GM19351 (cell line): Measurements from ENCODE around the gene DIAPH1.

Source experiments
- ATAC-seq: cut with Tn5 transposase; IDR thresholded peaks from one replicate; pipeline ENCODE4 v1.9.1; 2021; ENCODE audit warnings: mild to moderate bottlenecking, moderate library complexity; ENCODE audit not compliant: unreplicated experiment

Gene DIAPH1

DNA sequence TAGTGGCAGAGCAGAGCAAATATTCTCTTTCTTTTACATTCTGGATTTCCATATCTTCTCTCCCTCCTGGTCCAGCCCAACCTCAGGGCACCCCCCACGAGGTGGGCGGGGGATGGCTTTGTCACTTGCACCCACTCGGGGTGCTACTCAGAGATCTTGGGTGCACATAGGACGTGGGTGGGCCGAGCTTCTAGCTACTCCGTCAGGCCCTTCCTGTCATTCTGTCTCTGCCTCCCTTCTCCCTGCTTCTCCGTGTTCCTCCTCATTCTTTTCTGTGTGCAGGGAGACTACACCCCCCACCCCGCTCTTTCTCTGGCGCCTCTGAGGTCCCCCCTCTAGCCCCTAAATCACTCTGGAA lies 110.4 kb downstream of the DIAPH1 start:
- no peak for ATAC-seq

DNA sequence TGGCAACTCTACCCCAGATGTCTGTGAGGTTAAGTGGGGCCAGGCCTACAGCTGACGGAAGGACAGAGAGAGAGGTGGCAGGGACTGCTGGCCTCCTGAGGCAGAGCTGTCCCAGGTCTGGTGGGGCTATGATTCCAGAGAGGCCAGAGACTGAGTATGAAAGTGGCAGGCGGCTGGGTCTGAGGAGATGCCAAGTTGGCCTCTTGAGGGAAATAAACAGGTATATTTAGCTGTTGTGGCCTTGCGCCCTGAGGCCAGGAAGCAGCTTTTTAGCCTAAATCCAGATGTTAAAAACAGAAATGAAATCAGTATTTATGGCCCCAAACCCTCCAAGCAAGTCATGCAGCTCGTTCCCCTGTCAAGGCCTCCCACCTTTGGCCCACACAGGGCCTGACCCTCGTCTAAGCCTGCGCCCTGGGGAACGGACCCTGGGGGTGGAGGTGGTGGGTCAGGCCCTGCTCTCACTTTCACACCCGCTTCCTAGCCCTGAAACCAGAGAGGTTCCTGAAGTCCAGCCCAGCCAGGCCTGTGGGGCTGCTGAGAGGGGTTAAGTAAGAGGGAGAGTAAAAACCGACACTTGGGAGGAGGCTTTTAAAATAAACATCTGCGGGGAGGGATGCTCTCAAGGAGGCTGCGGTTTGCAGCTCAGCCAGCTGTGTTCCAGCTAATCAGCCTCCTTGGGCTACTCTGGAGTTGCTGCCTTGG lies 111.3 kb downstream of the DIAPH1 start:
- peak; percentile 33 for ATAC-seq

DNA sequence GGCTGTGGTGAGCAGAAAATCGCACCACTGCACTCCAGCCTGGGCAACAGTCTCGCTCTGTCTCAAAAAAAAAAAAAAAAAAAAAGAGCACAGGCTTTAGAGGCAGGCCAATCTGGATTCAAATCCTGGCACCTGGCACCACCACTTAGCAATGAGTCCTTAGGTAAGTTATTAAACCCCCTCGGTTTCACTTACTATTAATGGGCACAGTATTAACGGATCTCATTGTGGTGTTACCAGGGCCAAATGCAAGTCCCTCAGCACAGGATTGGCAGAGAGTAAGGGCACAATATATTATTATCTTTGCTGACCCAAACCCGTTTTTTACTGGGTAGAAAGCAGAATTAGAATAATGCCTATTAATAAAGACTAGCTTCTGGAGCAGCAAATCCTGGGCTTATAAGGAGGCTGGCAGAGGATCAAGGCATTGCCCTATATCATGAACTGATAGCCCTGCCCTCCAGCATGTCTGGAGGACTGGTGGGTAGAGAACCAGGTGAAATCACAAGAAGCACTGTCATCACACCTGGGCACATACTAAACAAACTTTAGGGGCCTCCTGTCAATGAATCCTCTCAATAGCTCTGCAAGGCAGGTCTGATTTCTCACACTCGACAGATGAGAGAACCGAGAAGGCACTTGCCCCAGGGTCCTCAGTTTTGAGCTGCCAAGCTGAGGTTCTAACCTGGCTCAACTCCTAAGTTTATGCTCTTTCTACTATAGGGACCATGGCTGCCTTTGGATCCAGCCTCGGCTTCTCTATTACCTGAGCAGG lies 112.2 kb downstream of the DIAPH1 start:
- no peak for ATAC-seq

DNA sequence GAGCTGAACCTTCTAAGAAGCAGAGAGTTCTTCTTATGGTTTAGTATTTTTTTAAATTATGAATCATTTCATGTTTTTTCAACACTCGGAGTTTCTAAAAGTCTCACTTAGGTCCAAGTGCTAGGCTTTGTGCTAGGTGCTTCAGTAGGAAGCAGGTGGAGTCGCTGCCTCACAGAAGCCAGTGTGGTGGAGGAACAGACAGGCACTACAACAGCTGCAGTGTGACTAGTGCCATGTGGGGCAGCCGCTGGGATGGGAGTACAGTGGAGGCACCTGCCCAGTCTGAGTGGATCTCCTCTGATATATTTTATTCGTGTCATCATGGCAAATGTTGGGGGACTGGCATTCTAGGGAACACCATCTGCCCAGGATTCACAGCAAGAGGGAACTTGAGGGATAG lies 114.6 kb downstream of the DIAPH1 start:
- ATAC-seq: no peak

DNA sequence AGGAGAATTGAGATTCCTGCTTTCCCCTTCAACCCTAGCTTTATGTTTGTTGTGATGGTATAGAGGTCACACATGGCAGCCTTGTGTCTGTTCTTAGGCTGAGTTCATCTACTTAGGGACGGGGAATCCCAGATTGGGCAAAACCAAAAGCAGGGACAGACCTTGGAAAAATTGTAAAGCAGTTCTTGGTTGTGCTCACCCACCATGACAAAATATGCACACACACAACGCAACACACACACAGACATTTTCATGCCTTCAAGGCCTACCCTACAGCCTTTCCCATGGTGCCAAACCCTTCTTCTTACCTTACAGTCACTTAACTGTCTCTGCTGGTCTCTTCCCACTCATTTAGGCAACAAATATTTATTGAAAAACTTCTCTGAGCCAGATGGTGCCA lies 115.1 kb downstream of the DIAPH1 start:
- ATAC-seq: no peak

DNA sequence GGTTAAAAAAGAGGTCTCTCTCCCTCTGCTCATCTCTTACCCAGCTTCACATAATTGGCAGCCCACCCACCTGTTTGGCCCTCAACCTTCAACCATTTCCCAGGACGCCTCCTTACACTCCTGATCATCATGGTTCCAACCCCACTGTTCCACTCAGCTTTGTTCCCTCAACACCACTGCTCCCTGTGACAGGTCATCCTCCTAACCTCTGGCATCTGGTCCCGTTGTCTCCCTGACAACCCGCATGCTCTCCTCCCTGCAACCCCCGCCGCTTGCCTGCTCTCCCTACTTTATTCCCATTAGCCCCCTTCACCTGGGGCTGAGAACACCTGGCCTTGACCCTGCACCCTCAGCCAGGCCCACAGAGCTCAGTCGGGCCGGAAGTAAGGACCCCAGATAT lies 117.0 kb downstream of the DIAPH1 start:
- ATAC-seq: no peak

DNA sequence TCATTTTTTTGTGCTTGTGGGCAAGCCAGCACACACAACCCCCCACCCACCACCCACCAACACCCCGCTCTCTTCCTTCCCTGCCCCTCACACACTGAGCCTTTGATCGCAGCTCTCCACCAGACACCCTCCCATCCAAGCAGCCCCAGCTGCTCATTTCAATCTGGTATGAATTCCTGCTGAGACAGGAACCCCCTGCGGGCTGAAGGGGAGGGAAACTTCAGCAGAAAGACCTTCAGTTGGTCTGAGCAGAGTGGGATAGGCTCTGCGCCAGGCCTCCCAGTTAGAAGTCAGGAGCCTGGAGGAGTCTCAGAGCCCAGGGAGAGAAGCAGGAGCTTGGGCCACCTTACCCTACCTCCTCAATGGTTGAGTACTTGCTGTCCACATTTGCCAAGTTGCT lies 122.8 kb downstream of the DIAPH1 start:
- ATAC-seq: no peak

DNA sequence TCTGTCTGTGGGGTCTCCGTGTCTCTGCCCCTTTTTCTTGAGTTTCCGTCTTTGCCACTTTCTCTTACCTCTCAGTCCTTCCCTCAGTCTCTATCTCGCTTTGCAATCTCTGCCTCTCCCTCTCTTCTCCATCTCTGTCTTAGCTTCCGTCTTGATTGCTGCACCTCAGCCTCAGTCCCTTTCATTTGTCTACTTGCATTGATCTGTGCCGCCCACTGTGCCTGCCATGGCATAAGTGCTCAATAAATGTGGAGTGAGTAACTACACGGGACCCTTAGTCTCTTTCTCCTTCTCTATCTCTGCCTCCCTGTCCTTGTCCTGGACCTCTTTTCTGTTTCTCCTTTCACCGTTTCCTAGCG lies 123.4 kb downstream of the DIAPH1 start:
- ATAC-seq: no peak

DNA sequence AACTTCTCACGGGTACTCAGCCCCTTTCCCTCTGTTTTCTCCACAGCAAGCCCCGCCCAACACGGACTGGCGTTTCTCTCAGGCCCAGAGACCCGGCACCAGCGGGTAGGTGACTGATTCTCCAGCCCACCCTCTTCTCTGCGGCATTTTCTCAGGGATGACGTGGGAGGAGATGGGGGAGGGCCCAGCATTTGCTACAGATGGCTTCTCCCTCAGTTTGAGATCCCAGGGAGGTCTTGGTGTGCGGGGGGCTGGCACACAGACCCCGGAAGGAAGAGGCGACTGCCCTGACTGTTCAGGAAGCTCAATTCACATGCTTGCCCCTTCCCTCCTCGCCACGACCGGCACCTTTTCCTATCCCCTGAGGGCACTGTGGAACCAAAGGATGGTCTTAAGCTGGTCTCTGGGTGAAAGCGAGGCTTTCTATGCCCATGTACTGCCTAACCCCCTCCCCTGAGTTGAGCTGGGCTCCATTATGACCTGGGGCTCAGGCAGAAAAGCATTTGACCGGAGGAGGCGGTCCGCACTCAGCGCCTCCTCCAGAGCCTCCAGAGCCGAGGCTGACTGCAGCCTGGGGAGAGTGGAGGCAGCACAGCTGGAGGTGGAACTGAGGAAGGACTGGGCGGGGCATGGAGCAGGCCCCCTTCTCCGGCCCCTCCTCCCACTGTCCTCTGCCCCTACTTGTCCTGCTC lies 123.9 kb downstream of the DIAPH1 start:
- no peak for ATAC-seq

DNA sequence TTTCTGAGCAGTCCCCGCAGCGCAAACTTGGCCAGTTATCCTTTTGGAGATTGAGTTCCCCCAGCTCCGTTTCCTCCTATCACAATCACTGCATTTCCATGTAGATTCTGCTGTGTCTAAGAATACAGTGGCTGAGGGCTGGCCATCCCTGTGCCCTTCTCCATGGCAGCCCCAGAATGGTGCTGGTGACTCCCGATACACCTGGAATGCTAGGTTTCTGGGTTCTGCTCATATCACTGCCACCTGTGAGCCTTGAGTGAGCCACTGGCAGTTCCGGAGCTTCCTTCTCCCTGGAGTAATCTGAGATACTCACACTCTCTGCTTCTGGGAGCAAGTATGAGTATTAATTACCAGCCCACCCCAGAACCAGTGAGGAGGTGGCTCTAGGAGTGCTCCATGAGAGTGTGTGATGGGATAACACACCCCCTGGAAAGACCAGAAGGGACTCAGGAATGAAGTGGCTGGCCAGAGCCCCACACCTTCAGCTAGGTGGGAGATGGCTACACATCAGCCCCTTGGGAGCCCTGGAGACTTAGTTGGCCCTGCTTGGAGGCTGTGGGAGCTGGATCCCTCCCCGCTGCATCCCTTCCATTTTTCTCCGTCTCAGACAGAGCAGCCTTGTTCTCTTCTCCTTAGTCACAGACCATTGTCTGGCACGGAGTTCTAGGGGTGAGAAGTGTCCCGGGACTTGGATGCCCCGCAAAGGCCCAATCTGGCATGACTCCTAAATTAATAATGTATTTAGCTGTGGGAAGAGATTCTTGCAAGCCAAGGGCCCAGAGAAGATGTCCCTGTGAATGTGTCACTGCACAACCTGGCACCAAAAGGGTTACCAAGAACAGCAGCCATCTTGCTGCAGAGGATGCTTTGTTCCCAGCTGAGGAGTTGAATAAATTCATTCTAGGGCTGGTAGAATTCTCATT lies 125.0 kb downstream of the DIAPH1 start:
- ATAC-seq: no peak

DNA sequence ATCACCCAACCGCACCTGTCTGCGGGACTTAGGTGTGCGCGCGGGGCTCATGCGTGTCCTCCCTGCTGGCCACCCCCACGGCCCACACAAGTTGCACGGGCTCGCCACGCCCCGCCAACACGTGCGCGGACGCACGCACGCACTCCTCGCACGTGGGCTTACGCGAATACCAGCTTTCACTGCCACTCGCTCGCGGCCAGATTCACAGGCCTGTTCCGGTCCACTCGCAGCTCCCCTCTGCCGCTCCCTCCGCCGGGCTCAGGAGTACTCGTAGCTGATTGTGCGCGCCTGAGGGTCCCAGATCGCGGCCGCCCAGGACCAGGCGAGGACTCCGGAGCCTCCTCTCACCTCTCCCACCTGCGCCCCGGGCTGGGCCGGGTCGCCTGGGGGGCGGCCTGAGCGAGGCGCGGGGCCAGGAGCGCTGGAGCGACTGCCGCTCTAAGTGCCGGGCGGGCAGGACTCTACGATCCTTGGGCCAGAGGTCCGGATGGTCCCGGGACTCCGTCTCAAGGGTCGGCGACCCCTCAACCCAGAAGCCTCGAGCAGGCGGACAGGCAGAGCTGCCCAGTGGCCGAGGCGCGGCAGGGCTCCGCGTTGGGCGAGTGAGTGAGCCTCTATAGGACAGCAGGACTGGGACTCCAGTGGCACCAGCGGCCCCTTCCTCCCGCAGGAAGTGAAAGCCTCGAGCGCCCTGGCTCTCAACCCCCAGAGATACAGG lies 126.5 kb downstream of the DIAPH1 start:
- peak; percentile 64 for ATAC-seq

DNA sequence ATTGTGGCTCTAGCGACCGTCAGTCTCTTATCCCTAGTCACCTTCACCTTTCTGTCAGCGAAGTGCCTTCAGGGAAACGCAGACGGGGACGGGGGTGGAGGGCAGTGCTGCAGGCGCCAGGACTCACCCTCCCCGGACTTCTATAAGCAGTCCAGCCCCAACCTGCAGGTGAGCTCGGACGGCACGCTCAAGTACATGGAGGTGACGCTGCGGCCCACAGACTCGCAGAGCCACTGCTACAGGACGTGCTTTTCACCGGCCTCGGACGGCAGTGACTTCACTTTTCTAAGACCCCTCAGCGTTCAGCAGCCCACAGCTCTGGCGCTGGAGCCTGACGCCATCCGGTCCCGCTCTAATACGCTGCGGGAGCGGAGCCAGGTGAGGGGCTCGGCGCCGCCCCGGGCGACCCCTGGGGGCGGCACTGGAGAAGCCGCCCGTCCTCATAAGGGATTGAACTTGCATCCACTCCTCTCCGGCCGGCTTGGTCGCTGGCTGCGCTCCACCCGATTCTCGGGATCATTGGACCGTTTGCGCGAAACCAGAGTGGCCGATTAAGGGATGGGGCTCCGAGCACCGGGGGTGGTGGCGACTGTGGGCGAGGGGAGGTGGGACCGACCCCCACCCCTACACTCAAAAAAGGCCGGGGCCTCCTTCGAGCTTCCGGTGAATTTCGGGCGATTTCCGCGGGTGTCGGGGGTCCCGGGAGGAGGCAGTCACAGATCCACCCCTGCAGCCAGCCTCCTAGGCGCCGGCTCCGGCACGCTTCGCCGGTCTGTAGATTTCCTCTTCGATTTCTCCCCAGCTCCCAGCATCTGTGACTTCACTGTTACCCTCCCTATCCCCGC lies 127.3 kb downstream of the DIAPH1 start:
- ATAC-seq: peak; percentile 12

DNA sequence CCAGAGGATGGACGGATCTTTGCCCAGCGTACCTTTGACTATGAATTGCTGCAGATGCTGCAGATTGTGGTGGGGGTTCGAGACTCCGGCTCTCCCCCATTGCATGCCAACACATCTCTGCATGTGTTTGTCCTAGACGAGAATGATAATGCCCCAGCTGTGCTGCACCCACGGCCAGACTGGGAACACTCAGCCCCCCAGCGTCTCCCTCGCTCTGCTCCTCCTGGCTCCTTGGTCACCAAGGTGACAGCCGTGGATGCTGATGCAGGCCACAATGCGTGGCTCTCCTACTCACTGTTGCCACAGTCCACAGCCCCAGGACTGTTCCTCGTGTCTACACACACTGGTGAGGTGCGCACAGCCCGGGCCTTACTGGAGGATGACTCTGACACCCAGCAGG lies 128.0 kb downstream of the DIAPH1 start:
- no peak for ATAC-seq

DNA sequence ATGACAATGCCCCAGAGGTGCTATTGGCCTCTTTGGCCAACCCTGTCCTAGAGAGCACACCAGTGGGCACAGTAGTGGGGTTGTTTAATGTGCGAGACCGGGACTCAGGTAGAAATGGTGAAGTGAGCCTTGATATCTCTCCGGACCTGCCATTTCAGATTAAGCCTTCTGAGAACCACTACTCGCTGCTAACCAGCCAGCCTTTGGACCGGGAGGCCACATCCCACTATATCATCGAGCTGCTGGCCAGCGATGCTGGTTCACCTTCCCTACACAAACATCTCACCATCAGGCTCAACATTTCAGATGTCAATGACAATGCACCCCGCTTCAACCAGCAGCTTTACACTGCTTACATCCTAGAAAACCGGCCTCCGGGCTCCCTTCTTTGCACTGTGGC lies 128.5 kb downstream of the DIAPH1 start:
- no peak for ATAC-seq

DNA sequence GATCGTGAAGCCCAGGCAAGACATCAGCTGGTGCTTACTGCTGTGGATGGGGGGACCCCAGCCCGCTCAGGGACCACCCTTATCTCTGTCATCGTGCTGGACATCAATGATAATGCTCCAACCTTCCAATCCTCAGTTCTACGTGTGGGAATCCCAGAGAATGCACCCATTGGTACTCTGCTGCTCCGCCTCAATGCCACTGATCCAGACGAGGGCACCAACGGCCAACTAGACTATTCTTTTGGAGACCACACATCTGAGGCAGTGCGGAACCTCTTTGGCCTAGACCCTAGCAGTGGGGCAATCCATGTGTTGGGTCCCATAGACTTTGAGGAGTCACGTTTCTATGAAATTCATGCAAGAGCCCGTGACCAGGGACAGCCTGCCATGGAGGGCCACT lies 129.0 kb downstream of the DIAPH1 start:
- no peak for ATAC-seq

DNA sequence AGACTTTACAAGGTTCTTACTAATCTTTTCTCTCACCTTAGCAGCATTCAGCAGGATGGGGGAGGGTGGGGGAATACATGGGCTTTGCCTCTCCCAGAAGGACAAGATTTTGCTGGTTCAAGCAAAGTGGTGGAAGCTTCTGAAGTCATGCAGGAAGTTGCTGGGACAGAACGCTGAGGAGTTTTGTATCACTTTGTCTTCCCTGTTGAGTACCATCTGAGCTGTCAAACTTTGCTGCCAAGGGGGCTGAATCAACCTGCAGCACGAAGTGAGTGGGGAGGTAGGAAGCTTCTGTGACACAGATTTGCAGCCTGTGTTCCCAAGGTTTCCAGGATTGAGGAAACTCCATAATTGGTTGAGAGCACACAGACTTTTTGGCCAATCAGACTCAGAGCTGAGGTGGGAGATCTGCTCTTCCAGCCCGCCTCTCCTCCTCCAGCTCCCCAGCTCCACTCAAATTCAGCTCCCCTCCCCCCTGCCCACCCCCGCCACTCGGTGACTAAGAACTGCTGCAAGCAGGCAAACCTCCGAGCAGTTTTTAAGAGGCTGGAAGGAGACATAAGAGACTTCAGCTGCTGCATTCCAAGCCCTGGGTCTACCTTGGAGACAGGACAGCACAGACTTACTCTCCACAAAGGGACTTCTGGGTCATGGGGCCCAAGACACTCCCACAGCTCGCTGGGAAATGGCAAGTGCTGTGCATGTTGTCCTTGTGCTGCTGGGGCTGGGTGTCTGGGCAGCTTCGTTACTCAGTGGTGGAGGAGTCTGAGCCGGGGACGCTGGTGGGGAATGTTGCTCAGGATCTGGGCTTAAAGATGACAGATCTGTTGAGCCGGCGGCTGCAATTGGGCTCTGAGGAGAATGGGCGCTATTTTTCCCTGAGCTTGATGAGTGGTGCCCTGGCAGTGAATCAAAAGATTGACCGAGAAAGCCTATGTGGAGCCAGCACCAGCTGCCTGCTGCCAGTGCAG lies 129.9 kb downstream of the DIAPH1 start, which contains the start of gene PCDHGC5:
PCDHGC5 (plus strand) TSS at position 491 of the 971 bp plus-strand sequence; CDS start at position 651, 160 bp downstream.
- no peak for ATAC-seq

DNA sequence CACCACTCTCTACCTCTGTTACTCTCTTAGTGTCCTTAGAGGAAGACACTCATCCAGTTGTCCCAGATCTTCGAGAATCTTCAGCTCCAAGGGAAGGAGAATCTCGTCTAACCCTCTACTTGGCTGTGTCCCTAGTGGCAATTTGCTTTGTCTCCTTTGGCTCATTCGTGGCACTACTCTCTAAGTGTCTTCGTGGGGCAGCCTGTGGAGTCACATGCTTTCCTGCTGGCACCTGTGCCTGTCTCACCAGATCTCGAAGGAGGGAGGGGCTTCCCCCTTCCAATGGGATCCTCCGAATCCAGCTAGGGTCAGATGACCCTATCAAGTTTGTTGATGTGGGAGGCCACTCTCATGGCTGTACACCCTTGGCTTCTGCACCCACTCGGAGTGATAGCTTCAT lies 131.7 kb downstream of the DIAPH1 start:
- ATAC-seq: no peak

DNA sequence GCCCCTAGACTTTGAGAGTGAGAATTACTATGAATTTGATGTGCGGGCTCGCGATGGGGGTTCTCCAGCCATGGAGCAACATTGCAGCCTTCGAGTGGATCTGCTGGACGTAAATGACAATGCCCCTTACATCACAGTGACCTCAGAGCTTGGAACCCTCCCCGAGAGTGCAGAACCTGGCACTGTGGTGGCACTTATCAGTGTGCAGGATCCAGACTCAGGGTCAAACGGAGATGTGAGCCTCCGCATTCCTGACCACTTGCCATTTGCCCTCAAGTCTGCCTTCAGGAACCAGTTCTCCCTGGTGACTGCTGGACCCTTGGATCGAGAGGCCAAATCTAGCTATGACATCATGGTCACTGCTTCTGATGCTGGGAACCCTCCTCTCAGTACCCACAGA lies 132.7 kb downstream of the DIAPH1 start:
- ATAC-seq: no peak
